ENCODE data around the gene ELP6. TPM values are rescaled to one million over a fixed set of nuclear protein-coding genes. Genes with fewer than 3 reads are reported as not detected.
A peak's percentile ranks its signal among the peaks of the same experiment; 100 is the strongest.
"Not testable (repeated sequence)": the region's sequence is repeated elsewhere in the genome, so short reads cannot be mapped to it uniquely, and the experiment has no call there.

The ELP6 gene
- total RNA-seq, 1 donor from 2014 or later = 49.5 TPM

DNA sequence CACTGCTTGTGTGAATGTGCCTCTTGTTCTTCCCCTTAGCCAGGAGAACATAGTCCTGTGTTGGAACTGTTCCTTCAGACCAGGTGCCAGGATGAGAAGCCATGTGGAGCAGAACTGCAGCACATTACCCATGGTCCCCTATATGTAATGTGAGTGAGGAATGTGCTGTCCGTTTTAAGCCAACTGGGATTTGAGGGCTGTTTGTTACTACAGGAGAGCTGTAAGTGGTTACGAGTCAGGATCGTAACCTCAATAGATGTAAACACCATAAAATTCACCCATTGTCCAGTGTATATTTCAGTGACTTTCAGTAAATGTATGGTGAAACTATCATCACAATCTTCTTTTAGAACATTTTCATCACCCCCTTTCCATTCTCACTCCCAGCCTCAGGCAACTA, 27.7 kb downstream of the ELP6 start:
- Mint-ChIP-seq H3K36me3 (ENCODE audit: low read depth, unreplicated experiment) (peaks cover 10% of the 10 kb centered on the region), H3K27ac (ENCODE audit: unreplicated experiment) (no peak overlapping the region), H3K4me1 (ENCODE audit: unreplicated experiment) (peaks cover 5% of the 10 kb centered on the region), H3K27me3 (ENCODE audit: unreplicated experiment) (no peaks in the 10 kb centered on the region), H3K4me3 (ENCODE audit: unreplicated experiment) (peak overlapping the region; percentile 66), H3K9me3 (ENCODE audit: unreplicated experiment) (no peaks in the 10 kb centered on the region)
- TF ChIP-seq, protein P1, sequence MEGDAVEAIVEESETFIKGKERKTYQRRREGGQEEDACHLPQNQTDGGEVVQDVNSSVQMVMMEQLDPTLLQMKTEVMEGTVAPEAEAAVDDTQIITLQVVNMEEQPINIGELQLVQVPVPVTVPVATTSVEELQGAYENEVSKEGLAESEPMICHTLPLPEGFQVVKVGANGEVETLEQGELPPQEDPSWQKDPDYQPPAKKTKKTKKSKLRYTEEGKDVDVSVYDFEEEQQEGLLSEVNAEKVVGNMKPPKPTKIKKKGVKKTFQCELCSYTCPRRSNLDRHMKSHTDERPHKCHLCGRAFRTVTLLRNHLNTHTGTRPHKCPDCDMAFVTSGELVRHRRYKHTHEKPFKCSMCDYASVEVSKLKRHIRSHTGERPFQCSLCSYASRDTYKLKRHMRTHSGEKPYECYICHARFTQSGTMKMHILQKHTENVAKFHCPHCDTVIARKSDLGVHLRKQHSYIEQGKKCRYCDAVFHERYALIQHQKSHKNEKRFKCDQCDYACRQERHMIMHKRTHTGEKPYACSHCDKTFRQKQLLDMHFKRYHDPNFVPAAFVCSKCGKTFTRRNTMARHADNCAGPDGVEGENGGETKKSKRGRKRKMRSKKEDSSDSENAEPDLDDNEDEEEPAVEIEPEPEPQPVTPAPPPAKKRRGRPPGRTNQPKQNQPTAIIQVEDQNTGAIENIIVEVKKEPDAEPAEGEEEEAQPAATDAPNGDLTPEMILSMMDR (IDR thresholded peaks at IDR 0.05; ENCODE audit: unreplicated experiment) = no peak
- no peak for DNase-seq (ENCODE audit: low spot score)

GRCh38 chr3:47482366-47482765, 31.1 kb downstream of the ELP6 start:
- TF ChIP-seq, protein P1 (IDR thresholded peaks at IDR 0.05; ENCODE audit: unreplicated experiment) = no peak
- no peaks in the 10 kb centered on the region for H3K9me3 Mint-ChIP-seq (ENCODE audit: unreplicated experiment)
- no peak overlapping the region for H3K27ac Mint-ChIP-seq (ENCODE audit: unreplicated experiment)
- peaks cover 10% of the 10 kb centered on the region for H3K36me3 Mint-ChIP-seq (ENCODE audit: low read depth, unreplicated experiment)
- H3K27me3 Mint-ChIP-seq (ENCODE audit: unreplicated experiment) = peaks cover 2% of the 10 kb centered on the region
- no peak overlapping the region for H3K4me3 Mint-ChIP-seq (ENCODE audit: unreplicated experiment)
- no peak for DNase-seq (ENCODE audit: low spot score)
- peaks cover 5% of the 10 kb centered on the region for H3K4me1 Mint-ChIP-seq (ENCODE audit: unreplicated experiment)

DNA sequence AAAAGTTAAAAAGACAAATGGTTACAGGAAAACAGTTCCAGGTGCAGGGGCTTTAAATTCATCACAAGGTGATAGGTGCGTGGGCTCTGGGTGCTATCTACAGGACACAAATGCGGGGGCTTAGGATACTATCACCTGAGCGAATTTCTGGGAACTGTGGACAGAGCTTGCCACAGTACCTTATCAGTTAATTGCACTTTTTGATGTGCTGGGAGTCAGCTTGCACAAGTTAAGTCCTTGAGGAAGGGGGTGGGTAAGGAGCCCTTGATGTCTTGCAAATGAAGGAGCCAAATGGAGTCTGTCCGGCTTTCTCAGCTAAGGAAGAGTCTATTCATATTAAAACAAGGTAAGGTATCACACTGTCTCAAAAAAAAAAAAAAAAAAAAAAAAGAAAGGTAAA, 31.7 kb downstream of the ELP6 start:
- not testable (repeated sequence) for H3K36me3 Mint-ChIP-seq (ENCODE audit: low read depth, unreplicated experiment); H3K4me1 Mint-ChIP-seq (ENCODE audit: unreplicated experiment); H3K27ac Mint-ChIP-seq (ENCODE audit: unreplicated experiment); DNase-seq (ENCODE audit: low spot score); H3K4me3 Mint-ChIP-seq (ENCODE audit: unreplicated experiment); H3K9me3 Mint-ChIP-seq (ENCODE audit: unreplicated experiment); H3K27me3 Mint-ChIP-seq (ENCODE audit: unreplicated experiment)

- H3K36me3 Mint-ChIP-seq (ENCODE audit: low read depth, unreplicated experiment); H3K9me3 Mint-ChIP-seq (ENCODE audit: unreplicated experiment); H3K27ac Mint-ChIP-seq (ENCODE audit: unreplicated experiment); H3K4me3 Mint-ChIP-seq (ENCODE audit: unreplicated experiment); DNase-seq (ENCODE audit: low spot score); H3K27me3 Mint-ChIP-seq (ENCODE audit: unreplicated experiment): not testable (repeated sequence)
- H3K4me1 Mint-ChIP-seq (ENCODE audit: unreplicated experiment) = peaks cover 14% of the 10 kb centered on the region
These were observed 33.2 kb downstream of the ELP6 start for GRCh38 chr3:47480267-47480666.

- H3K27ac Mint-ChIP-seq (ENCODE audit: unreplicated experiment) = no peak overlapping the region
- H3K9me3 Mint-ChIP-seq (ENCODE audit: unreplicated experiment) = no peaks in the 10 kb centered on the region
- no peak for DNase-seq (ENCODE audit: low spot score)
- H3K27me3 Mint-ChIP-seq (ENCODE audit: unreplicated experiment) = peaks cover 2% of the 10 kb centered on the region
- TF ChIP-seq, protein P1 (IDR thresholded peaks at IDR 0.05; ENCODE audit: unreplicated experiment) = no peak
- H3K4me3 Mint-ChIP-seq (ENCODE audit: unreplicated experiment) = no peak overlapping the region
- H3K36me3 Mint-ChIP-seq (ENCODE audit: low read depth, unreplicated experiment) = peaks cover 4% of the 10 kb centered on the region
- H3K4me1 Mint-ChIP-seq (ENCODE audit: unreplicated experiment) = peaks cover 18% of the 10 kb centered on the region
These were observed 33.7 kb downstream of the ELP6 start for GRCh38 chr3:47479826-47480160.

GRCh38 chr3:47478022-47478421, 35.5 kb downstream of the ELP6 start:
- no peak for DNase-seq (ENCODE audit: low spot score)
- TF ChIP-seq, protein P1 (IDR thresholded peaks at IDR 0.05; ENCODE audit: unreplicated experiment) = no peak
- Mint-ChIP-seq H3K27me3 (ENCODE audit: unreplicated experiment) (peaks cover 2% of the 10 kb centered on the region), H3K9me3 (ENCODE audit: unreplicated experiment) (no peaks in the 10 kb centered on the region), H3K27ac (ENCODE audit: unreplicated experiment) (no peak overlapping the region), H3K4me3 (ENCODE audit: unreplicated experiment) (no peak overlapping the region), H3K4me1 (ENCODE audit: unreplicated experiment) (peaks cover 26% of the 10 kb centered on the region), H3K36me3 (ENCODE audit: low read depth, unreplicated experiment) (peaks cover 4% of the 10 kb centered on the region)
